HEK293 (cell line): ENCODE results near the gene TPCN2.

Experiments used
- CTCF ChIA-PET: fragments of 350-600 bp; formaldehyde crosslinking; extraction: SDS; loops from one replicate; lab custom pipeline; 2021; ENCODE audit warnings: antibody characterized with exemption; lab: Yijun Ruan, JAX
- POLR2A ChIA-PET: fragments of 300-600 bp; formaldehyde crosslinking; extraction: SDS; loops from one replicate; lab custom pipeline; 2020; ENCODE audit warnings: antibody characterized with exemption, inconsistent platforms; lab: Yijun Ruan, JAX
- H3K27ac ChIP-seq: fragments of 200-500 bp; sonication (Bioruptor generic); 2 replicates; pipeline ENCODE4 v1.5.1; 2014; ENCODE audit warnings: low read depth, low read length, control low read depth, inconsistent platforms; ENCODE audit errors: extremely low read depth
- H3K36me3 ChIP-seq, 2 experiments: fragments of 200-500 bp in 1 of 2; sonication (Bioruptor generic) in 1 of 2; 1 replicate in 1 of 2; 2 replicates in 1 of 2; pipeline ENCODE4 v1.5.1; 2014 to 2017; ENCODE audit warnings: inconsistent platforms in 2 of 2, low read length in 2 of 2; ENCODE audit not compliant: control insufficient read depth in 2 of 2, insufficient read depth in 1 of 2
- H3K4me1 ChIP-seq: fragments of 200-500 bp; sonication (Bioruptor generic); 2 replicates; pipeline ENCODE4 v1.5.1; 2014; ENCODE audit warnings: mild to moderate bottlenecking, low read length, inconsistent platforms; ENCODE audit not compliant: control insufficient read depth, insufficient read depth
- H3K4me3 ChIP-seq: 2 replicates; pipeline ENCODE4 v1.5.1; 2011; ENCODE audit warnings: low read depth, mild to moderate bottlenecking, control low read depth, low read length, moderate library complexity
- H3K9me3 ChIP-seq: fragments of 200-500 bp; sonication (Bioruptor generic); 2 replicates; pipeline ENCODE4 v1.5.1; 2014; ENCODE audit warnings: low read depth, low read length, inconsistent platforms; ENCODE audit not compliant: control insufficient read depth, insufficient read depth
- EGR2 ChIP-seq: fragments of 450-650 bp; formaldehyde crosslinking; IDR thresholded peaks from 2 replicates; pipeline ENCODE4 v1.5.1; 2016; ENCODE audit warnings: low read depth, missing biosample characterization, missing genetic modification characterization
- PRDM10 ChIP-seq: fragments of 450-650 bp; formaldehyde crosslinking; IDR thresholded peaks from 2 replicates; pipeline ENCODE4 v1.5.1; 2016; ENCODE audit warnings: missing biosample characterization, missing genetic modification characterization
- SETDB1 ChIP-seq: IDR thresholded peaks from one replicate; pipeline ENCODE4 v1.6.1; 2017; ENCODE audit warnings: mild to moderate bottlenecking, low read length, moderate library complexity, mixed read lengths; ENCODE audit not compliant: insufficient read length
- YY1 ChIP-seq: fragments of 450-650 bp; formaldehyde crosslinking; IDR thresholded peaks from 2 replicates; pipeline ENCODE4 v1.5.1; 2018; ENCODE audit warnings: missing biosample characterization, missing genetic modification characterization
- ZBTB20 ChIP-seq: fragments of 450-650 bp; formaldehyde crosslinking; IDR thresholded peaks from 2 replicates; pipeline ENCODE4 v1.5.1; 2016; ENCODE audit warnings: missing biosample characterization, missing genetic modification characterization
- ZBTB8A ChIP-seq: fragments of 450-650 bp; formaldehyde crosslinking; IDR thresholded peaks from 2 replicates; pipeline ENCODE4 v1.5.1; 2016; ENCODE audit warnings: missing biosample characterization, missing genetic modification characterization
- ZEB2 ChIP-seq: fragments of 450-650 bp; formaldehyde crosslinking; IDR thresholded peaks from 2 replicates; pipeline ENCODE4 v1.5.1; 2016; ENCODE audit warnings: missing biosample characterization, missing genetic modification characterization
- ZFHX2 ChIP-seq: fragments of 450-650 bp; formaldehyde crosslinking; conservative IDR thresholded peaks from 2 replicates; pipeline ENCODE4 v1.5.1; 2016; ENCODE audit warnings: missing biosample characterization, missing genetic modification characterization
- ZNF114 ChIP-seq: fragments of 450-650 bp; formaldehyde crosslinking; IDR thresholded peaks from 2 replicates; pipeline ENCODE4 v1.5.0; 2017; ENCODE audit warnings: missing biosample characterization, missing genetic modification characterization
- ZNF174 ChIP-seq: fragments of 450-650 bp; formaldehyde crosslinking; IDR thresholded peaks from 2 replicates; pipeline ENCODE4 v1.5.0; 2017; ENCODE audit warnings: missing biosample characterization, mild to moderate bottlenecking, missing genetic modification characterization
- ZNF211 ChIP-seq: fragments of 450-650 bp; formaldehyde crosslinking; IDR thresholded peaks from 2 replicates; pipeline ENCODE4 v1.5.1; 2016; ENCODE audit warnings: low read depth, missing biosample characterization, missing genetic modification characterization
- ZNF274 ChIP-seq, 2 experiments: fragments of 200-500 bp in 1 of 2; fragments of 450-650 bp in 1 of 2; sonication (Bioruptor generic) in 1 of 2; formaldehyde crosslinking in 1 of 2; IDR thresholded peaks; 2 replicates each; pipeline versions ENCODE4 v1.5.1 to v1.6.1; 2014 to 2016; ENCODE audit warnings: borderline replicate concordance in 1 of 2, inconsistent platforms in 1 of 2, low read length in 1 of 2, missing biosample characterization in 1 of 2, missing genetic modification characterization in 1 of 2
- ZNF350 ChIP-seq: fragments of 450-650 bp; formaldehyde crosslinking; IDR thresholded peaks from 2 replicates; pipeline ENCODE4 v1.5.0; 2017; ENCODE audit warnings: missing biosample characterization, mild to moderate bottlenecking, missing genetic modification characterization
- ZNF404 ChIP-seq: fragments of 450-650 bp; formaldehyde crosslinking; IDR thresholded peaks from 2 replicates; pipeline ENCODE4 v1.5.1; 2017; ENCODE audit warnings: missing biosample characterization, missing genetic modification characterization
- ZNF426 ChIP-seq: fragments of 450-650 bp; formaldehyde crosslinking; IDR thresholded peaks from 2 replicates; pipeline ENCODE4 v1.5.1; 2017; ENCODE audit warnings: missing biosample characterization, missing genetic modification characterization, mild to moderate bottlenecking, inconsistent platforms, moderate library complexity
- ZNF514 ChIP-seq: fragments of 450-650 bp; formaldehyde crosslinking; IDR thresholded peaks from 2 replicates; pipeline ENCODE4 v1.5.1; 2016; ENCODE audit warnings: missing biosample characterization, missing genetic modification characterization
- ZNF629 ChIP-seq: fragments of 450-650 bp; formaldehyde crosslinking; IDR thresholded peaks from 2 replicates; pipeline ENCODE4 v1.5.1; 2017; ENCODE audit warnings: missing biosample characterization, missing genetic modification characterization
- TF ChIP-seq, protein P1 (sequence below): fragments of 450-650 bp; formaldehyde crosslinking; IDR thresholded peaks from 2 replicates; pipeline ENCODE4 v1.5.0; 2017; ENCODE audit warnings: missing biosample characterization, missing genetic modification characterization, borderline replicate concordance

The TPCN2 gene

DNA sequence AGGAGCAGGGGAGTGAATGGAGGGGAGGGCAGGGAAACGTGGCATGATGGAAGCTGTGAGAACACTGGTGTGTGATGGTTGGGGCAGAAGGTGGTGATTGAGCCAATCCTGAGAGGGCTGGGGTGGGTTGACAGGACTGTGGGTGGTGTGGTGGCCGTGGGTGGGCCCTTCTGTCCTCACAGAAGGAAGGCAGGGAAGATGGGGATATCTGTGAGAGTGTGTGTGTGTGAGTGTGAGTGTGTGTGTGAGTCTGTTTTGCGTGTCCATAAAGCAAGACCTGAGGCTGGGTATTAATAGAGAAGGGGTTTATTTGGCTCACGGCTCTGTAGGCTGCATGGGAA is 13.0 kb downstream of the TPCN2 start:
- peaks cover 0 to 42% of the 10 kb centered on the region in 2 experiments; a peak in 2 of 3 replicates for H3K36me3 ChIP-seq
- H3K27ac ChIP-seq, result no peak overlapping the region
- POLR2A ChIA-PET, result no interaction called here
- TF ChIP-seq EGR2 (peak; percentile 82), ZFHX2 (tag by site-specific recombination) (peak; percentile 81), ZNF174 (no peak)
- H3K4me3 ChIP-seq, result no peak overlapping the region
- H3K4me1 ChIP-seq, result no peaks in the 10 kb centered on the region
- no peaks in the 10 kb centered on the region for H3K9me3 ChIP-seq
- CTCF ChIA-PET, result interaction anchor here (1.0 kb wide), 1 partner anchor 429 kb away, joined by 3 read pairs; no protein-coding TSS in a partner anchor

- no peaks in the 10 kb centered on the region for H3K9me3 ChIP-seq
- H3K4me3 ChIP-seq, result no peak overlapping the region
- peaks cover 0 to 39% of the 10 kb centered on the region in 2 experiments; a peak in 2 of 3 replicates for H3K36me3 ChIP-seq
- no peak overlapping the region for H3K27ac ChIP-seq
- H3K4me1 ChIP-seq, result no peaks in the 10 kb centered on the region
- POLR2A ChIA-PET, result no interaction called here
- TF ChIP-seq ZNF350 (tag by site-specific recombination) (no peak), ZNF426 (tag by site-specific recombination) (no peak), ZNF514 (tag by site-specific recombination) (no peak), PRDM10 (tag by site-specific recombination) (no peak), SETDB1 (no peak), ZNF274 (IDR thresholded peaks at IDR 0.05; ENCODE audit: low read length) (no peak), ZNF274 (tag by site-specific recombination; IDR thresholded peaks at IDR 0.05; ENCODE audit: borderline replicate concordance) (no peak), ZNF211 (no peak), ZEB2 (no peak), ZBTB8A (tag by site-specific recombination) (no peak), ZFHX2 (tag by site-specific recombination) (no peak), ZBTB20 (tag by site-specific recombination) (no peak), ZNF114 (tag by site-specific recombination) (no peak), YY1 (tag by site-specific recombination) (no peak), ZNF404 (tag by site-specific recombination) (no peak), ZNF629 (tag by site-specific recombination) (no peak)
- TF ChIP-seq, protein P1, sequence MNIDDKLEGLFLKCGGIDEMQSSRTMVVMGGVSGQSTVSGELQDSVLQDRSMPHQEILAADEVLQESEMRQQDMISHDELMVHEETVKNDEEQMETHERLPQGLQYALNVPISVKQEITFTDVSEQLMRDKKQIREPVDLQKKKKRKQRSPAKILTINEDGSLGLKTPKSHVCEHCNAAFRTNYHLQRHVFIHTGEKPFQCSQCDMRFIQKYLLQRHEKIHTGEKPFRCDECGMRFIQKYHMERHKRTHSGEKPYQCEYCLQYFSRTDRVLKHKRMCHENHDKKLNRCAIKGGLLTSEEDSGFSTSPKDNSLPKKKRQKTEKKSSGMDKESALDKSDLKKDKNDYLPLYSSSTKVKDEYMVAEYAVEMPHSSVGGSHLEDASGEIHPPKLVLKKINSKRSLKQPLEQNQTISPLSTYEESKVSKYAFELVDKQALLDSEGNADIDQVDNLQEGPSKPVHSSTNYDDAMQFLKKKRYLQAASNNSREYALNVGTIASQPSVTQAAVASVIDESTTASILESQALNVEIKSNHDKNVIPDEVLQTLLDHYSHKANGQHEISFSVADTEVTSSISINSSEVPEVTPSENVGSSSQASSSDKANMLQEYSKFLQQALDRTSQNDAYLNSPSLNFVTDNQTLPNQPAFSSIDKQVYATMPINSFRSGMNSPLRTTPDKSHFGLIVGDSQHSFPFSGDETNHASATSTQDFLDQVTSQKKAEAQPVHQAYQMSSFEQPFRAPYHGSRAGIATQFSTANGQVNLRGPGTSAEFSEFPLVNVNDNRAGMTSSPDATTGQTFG (tag by site-specific recombination), result no peak
- CTCF ChIA-PET, result interaction anchor here (0.6 kb wide), 1 partner anchor 8 kb away, joined by 3 read pairs; no protein-coding TSS in a partner anchor
Observed at GRCh38 chr11:69062169-69062855, 13.6 kb downstream of the TPCN2 start.
